H1 (cell line): ENCODE measurements around the gene RGCC. TPM values are rescaled to one million over a fixed set of nuclear protein-coding genes. Genes with fewer than 3 reads are reported as not detected.

ENCODE experiments used
- CTCF ChIA-PET: fragments of 300-600 bp; sonication (Branson Sonifier 250); formaldehyde crosslinking; loops from one replicate; lab custom pipeline; 2021; ENCODE audit not compliant: partially characterized antibody; lab: Charles Lee
- POLR2A ChIA-PET: fragments of 300-600 bp; sonication (Branson Sonifier 250); formaldehyde crosslinking; loops from one replicate; lab custom pipeline; 2021; ENCODE audit warnings: inconsistent platforms; ENCODE audit not compliant: partially characterized antibody; lab: Charles Lee
- DNase-seq, 2 experiments: peaks; one replicate each; pipeline versions ENCODE4 v3.0.0 to v3.0.0-alpha.2; 2010 to 2022; ENCODE audit warnings: low spot score in 2 of 2, low read depth in 1 of 2, mixed read lengths in 1 of 2
- FAIRE-seq: peaks from 2 replicates; lab custom pipeline; 2011; peaks lifted over from hg19 to GRCh38; lab: Jason Lieb, UNC
- H2AFZ ChIP-seq: 2 replicates; pipeline ENCODE4 v1.8.1; 2012; ENCODE audit warnings: low read length, inconsistent platforms
- H2AK5ac ChIP-seq: 2 replicates; pipeline ENCODE4 v1.6.1; 2013; ENCODE audit warnings: low read depth, low read length
- H2BK120ac ChIP-seq: replicated peaks from 2 replicates; pipeline ENCODE3; 2013; ENCODE audit warnings: low read depth, low read length, inconsistent platforms
- H2BK12ac ChIP-seq: 2 replicates; pipeline ENCODE4 v1.6.1; 2013; ENCODE audit warnings: low read depth, low read length
- H2BK15ac ChIP-seq: 2 replicates; pipeline ENCODE4 v1.6.1; 2013; ENCODE audit warnings: low read length
- H2BK20ac ChIP-seq: 2 replicates; pipeline ENCODE4 v1.6.1; 2013; ENCODE audit warnings: low read length
- H2BK5ac ChIP-seq: 2 replicates; pipeline ENCODE4 v1.6.1; 2013; ENCODE audit warnings: low read depth, low read length
- H3K14ac ChIP-seq: 2 replicates; pipeline ENCODE4 v1.6.1; 2013; ENCODE audit warnings: inconsistent platforms; ENCODE audit not compliant: insufficient read length
- H3K18ac ChIP-seq: 2 replicates; pipeline ENCODE4 v1.6.1; 2013; ENCODE audit warnings: low read length; ENCODE audit errors: extremely low read depth
- H3K23ac ChIP-seq: 2 replicates; pipeline ENCODE4 v1.6.1; 2013; ENCODE audit warnings: inconsistent platforms; ENCODE audit not compliant: insufficient read length
- H3K23me2 ChIP-seq: 2 replicates; pipeline ENCODE4 v1.6.1; 2013; ENCODE audit warnings: low read depth, low read length
- H3K27ac ChIP-seq: 2 replicates; pipeline ENCODE4 v1.6.1; 2011; ENCODE audit warnings: low read depth, low read length, inconsistent platforms
- H3K27me3 ChIP-seq, 4 experiments: replicated peaks in 1 of 4; 1 replicate in 1 of 4; 2 replicates in 3 of 4; pipeline versions ENCODE4 v1.6.1 to v1.8.1; 2011 to 2013; ENCODE audit warnings: low read length in 3 of 4, mild to moderate bottlenecking in 3 of 4, inconsistent platforms in 2 of 4, mixed read lengths in 2 of 4, moderate library complexity in 1 of 4; ENCODE audit not compliant: control insufficient read depth in 3 of 4, insufficient read depth in 3 of 4; ENCODE audit errors: extremely low read depth in 1 of 4
- H3K36me3 ChIP-seq, 4 experiments: 2 replicates each; pipeline versions ENCODE4 v1.6.1 to v1.8.1; 2011 to 2013; ENCODE audit warnings: mild to moderate bottlenecking in 4 of 4, low read length in 3 of 4, moderate library complexity in 2 of 4, control low read depth in 1 of 4, inconsistent platforms in 1 of 4; ENCODE audit not compliant: insufficient read depth in 4 of 4, control insufficient read depth in 2 of 4
- H3K4ac ChIP-seq: replicated peaks from 2 replicates; pipeline ENCODE3; 2013; ENCODE audit warnings: low read length, low read depth, mixed read lengths, inconsistent platforms; ENCODE audit not compliant: insufficient read length
- H3K4me1 ChIP-seq, 4 experiments: replicated peaks in 1 of 4; 1 replicate in 1 of 4; 2 replicates in 3 of 4; pipeline versions ENCODE4 v1.6.1 to v1.8.1; 2011 to 2013; ENCODE audit warnings: low read length in 3 of 4, inconsistent platforms in 2 of 4, mixed read lengths in 1 of 4; ENCODE audit not compliant: insufficient read depth in 4 of 4, control insufficient read depth in 3 of 4
- H3K4me2 ChIP-seq, 2 experiments: 2 replicates each; pipeline versions ENCODE4 v1.6.1 to v1.8.1; 2011 to 2013; ENCODE audit warnings: low read depth in 2 of 2, low read length in 2 of 2, control low read depth in 1 of 2, inconsistent platforms in 1 of 2, mild to moderate bottlenecking in 1 of 2; ENCODE audit not compliant: insufficient read depth in 1 of 2
- H3K4me3 ChIP-seq, 4 experiments: fragments of 200-600, 300-600 bp in 1 of 4; sonication (generic), shearing (Covaris generic), sonication (Bioruptor Twin) in 1 of 4; 2 replicates each; pipeline versions ENCODE4 v1.5.1 to v1.8.1; 2011 to 2016; ENCODE audit warnings: low read length in 4 of 4, low read depth in 3 of 4, control low read depth in 2 of 4, inconsistent platforms in 2 of 4, mild to moderate bottlenecking in 2 of 4, mixed read lengths in 1 of 4, moderate library complexity in 1 of 4; ENCODE audit not compliant: insufficient read depth in 2 of 4; ENCODE audit errors: extremely low read depth in 1 of 4
- H3K56ac ChIP-seq: replicated peaks from 2 replicates; pipeline ENCODE3; 2013; ENCODE audit warnings: low read depth, mild to moderate bottlenecking, mixed read lengths, low read length, inconsistent platforms; ENCODE audit not compliant: insufficient read length
- H3K79me1 ChIP-seq: 2 replicates; pipeline ENCODE4 v1.6.1; 2013; ENCODE audit warnings: low read depth, low read length, control low read depth
- H3K79me2 ChIP-seq, 2 experiments: 2 replicates each; pipeline versions ENCODE4 v1.6.1 to v1.8.1; 2012 to 2013; ENCODE audit warnings: low read length in 2 of 2, mild to moderate bottlenecking in 2 of 2, inconsistent platforms in 1 of 2; ENCODE audit not compliant: insufficient read depth in 2 of 2, control insufficient read depth in 1 of 2
- H3K9ac ChIP-seq, 4 experiments: replicated peaks in 1 of 4; 1 replicate in 1 of 4; 2 replicates in 3 of 4; pipeline versions ENCODE4 v1.6.1 to v1.8.1; 2011 to 2013; ENCODE audit warnings: low read depth in 3 of 4, low read length in 3 of 4, control low read depth in 2 of 4, mild to moderate bottlenecking in 2 of 4, moderate library complexity in 2 of 4, inconsistent platforms in 1 of 4; ENCODE audit errors: extremely low read depth in 1 of 4
- H3K9me3 ChIP-seq, 2 experiments: 2 replicates each; pipeline versions ENCODE4 v1.6.1 to v1.8.1; 2012 to 2013; ENCODE audit warnings: mild to moderate bottlenecking in 2 of 2, moderate library complexity in 2 of 2, control low read depth in 1 of 2, inconsistent platforms in 1 of 2, low read depth in 1 of 2, low read length in 1 of 2, mixed read lengths in 1 of 2; ENCODE audit not compliant: insufficient read depth in 2 of 2
- H4K20me1 ChIP-seq, 2 experiments: replicated peaks in 1 of 2; 2 replicates each; pipeline versions ENCODE3 to v1.8.1; 2011 to 2013; ENCODE audit warnings: inconsistent platforms in 2 of 2, low read length in 2 of 2, mild to moderate bottlenecking in 1 of 2; ENCODE audit not compliant: insufficient read depth in 2 of 2, control insufficient read depth in 1 of 2
- H4K5ac ChIP-seq: 2 replicates; pipeline ENCODE4 v1.6.1; 2013; ENCODE audit warnings: low read length, low read depth, mixed read lengths, inconsistent platforms; ENCODE audit not compliant: insufficient read length
- H4K8ac ChIP-seq: 2 replicates; pipeline ENCODE4 v1.8.0; 2013; ENCODE audit warnings: mild to moderate bottlenecking, moderate library complexity, low read length, inconsistent platforms; ENCODE audit not compliant: insufficient read depth; ENCODE audit errors: extremely low read depth
- H4K91ac ChIP-seq: replicated peaks from 2 replicates; pipeline ENCODE3; 2013; ENCODE audit warnings: low read length, mixed read lengths, inconsistent platforms; ENCODE audit not compliant: insufficient read length
- ATF3 ChIP-seq: IDR thresholded peaks from 2 replicates; pipeline ENCODE4 v1.6.1; 2011; ENCODE audit warnings: low read depth, mild to moderate bottlenecking, low read length; ENCODE audit not compliant: insufficient read depth
- BRCA1 ChIP-seq: IDR thresholded peaks from 2 replicates; pipeline ENCODE4 v1.6.1; 2012; ENCODE audit warnings: low read depth, low read length, improper control_type of control experiment
- CBX5 ChIP-seq: fragments of 300-800, 300-1000 bp; sonication (generic); IDR thresholded peaks from 2 replicates; pipeline ENCODE4 v1.7.1; 2016; ENCODE audit warnings: antibody characterized with exemption, low read length, low read depth
- EP300 ChIP-seq, 2 experiments: IDR thresholded peaks; 1 replicate in 1 of 2; 2 replicates in 1 of 2; pipeline ENCODE4 v1.6.1; 2011 to 2012; ENCODE audit warnings: low read depth in 2 of 2, low read length in 2 of 2, mild to moderate bottlenecking in 2 of 2, borderline replicate concordance in 1 of 2, inconsistent platforms in 1 of 2, moderate library complexity in 1 of 2
- EZH2 ChIP-seq: fragments of 200-600 bp; sonication (generic); IDR thresholded peaks from 2 replicates; pipeline ENCODE4 v1.7.1; 2012; ENCODE audit warnings: low read depth, mild to moderate bottlenecking, moderate library complexity, low read length, inconsistent platforms; ENCODE audit not compliant: severe bottlenecking
- HDAC2 ChIP-seq, 2 experiments: fragments of 300-600 bp in 1 of 2; sonication (generic) in 1 of 2; IDR thresholded peaks; 2 replicates each; pipeline ENCODE4 v1.6.1; 2011 to 2012; ENCODE audit warnings: low read depth in 2 of 2, low read length in 2 of 2, mild to moderate bottlenecking in 2 of 2, moderate library complexity in 2 of 2, borderline replicate concordance in 1 of 2, inconsistent platforms in 1 of 2
- KDM4A ChIP-seq: IDR thresholded peaks from one replicate; pipeline ENCODE4 v1.7.1; 2012; ENCODE audit warnings: low read depth, mild to moderate bottlenecking, moderate library complexity, low read length, inconsistent platforms; ENCODE audit not compliant: severe bottlenecking
- SIX5 ChIP-seq: IDR thresholded peaks from 2 replicates; pipeline ENCODE4 v1.6.1; 2011; ENCODE audit warnings: mild to moderate bottlenecking, low read depth, low read length
- SP4 ChIP-seq: IDR thresholded peaks from 2 replicates; pipeline ENCODE4 v1.6.1; 2012; ENCODE audit warnings: low read length, inconsistent platforms
- SRF ChIP-seq: IDR thresholded peaks from 2 replicates; pipeline ENCODE4 v1.6.1; 2011; ENCODE audit warnings: mild to moderate bottlenecking, low read depth, low read length, moderate library complexity
- TAF7 ChIP-seq: optimal IDR thresholded peaks from 2 replicates; pipeline ENCODE3; 2011; ENCODE audit warnings: low read depth, mild to moderate bottlenecking, inconsistent platforms, low read length, moderate library complexity, borderline replicate concordance
- TCF12 ChIP-seq: IDR thresholded peaks from 2 replicates; pipeline ENCODE4 v1.6.1; 2011; ENCODE audit warnings: low read depth, mild to moderate bottlenecking, low read length
- WGBS, 2 experiments: shearing (Covaris generic) in 1 of 2; methylation state at CpG; one replicate each; pipeline versions ENCODE4 v1.1.6 to v1.1.7; 2013 to 2015; ENCODE audit warnings: low lambda C conversion rate in 2 of 2, mixed read lengths in 2 of 2, inconsistent platforms in 1 of 2, low coverage in 1 of 2, missing lambda C conversion rate in 1 of 2; ENCODE audit not compliant: insufficient replicate concordance in 2 of 2, insufficient coverage in 1 of 2, insufficient read length in 1 of 2; ENCODE audit errors: extremely low coverage in 1 of 2, missing lambda C conversion rate in 1 of 2; 5-methylcytosine and 5-hydroxymethylcytosine counted together
- polyA plus RNA-seq, 7 experiments: library from polyadenylated mRNA; depleted of rRNA in 3 of 7; stranded (reverse) in 5 of 7; unstranded in 2 of 7; fragments of >200 nt in 5 of 7; fragments of 200-250 nt in 2 of 7; gene quantifications; 1 replicate in 5 of 7; 2 replicates in 1 of 7; 4 replicates in 1 of 7; pipeline versions ENCODE4 v1.2.1 to v1.2.3, GENCODE V29; 2011 to 2013; ENCODE audit warnings: missing spikeins in 2 of 7, mixed read lengths in 2 of 7
- total RNA-seq: library from RNA; stranded (reverse); fragmentation: NEBNext Ultra II Directional; extraction: Animal tissue kit (Norgen Biotek cat#: 25700); gene quantifications from 2 replicates; pipeline ENCODE4 v1.2.1, GENCODE V29; 2021

Gene RGCC
- total and polyA plus RNA-seq, 2 of the 8 experiments (the other 6 are each of a cell fraction or from before 2014, with no cell fraction given), result 0.41 TPM; not detected in 1

GRCh38 chr13:41506312-41506711, 49.0 kb downstream of the RGCC start:
- no peak overlapping the region for H2BK15ac ChIP-seq
- H2BK120ac ChIP-seq, result no peak overlapping the region
- no peak overlapping the region for H3K4me2 ChIP-seq
- CTCF ChIA-PET, result interaction anchor here (0.6 kb wide), 1 partner anchor 156 kb away, joined by 3 read pairs; no protein-coding TSS in a partner anchor
- H3K4me3 ChIP-seq, result no peak overlapping the region
- H2BK12ac ChIP-seq, result no peak overlapping the region
- H3K79me1 ChIP-seq, result no peaks in the 10 kb centered on the region
- H3K36me3 ChIP-seq, result no peaks in the 10 kb centered on the region
- TF ChIP-seq EZH2, result no peak
- no peak for TF ChIP-seq TAF7
- no peak for TF ChIP-seq SRF
- no peak for TF ChIP-seq HDAC2 (IDR thresholded peaks at IDR 0.05; ENCODE audit: borderline replicate concordance in 1 of 2, low read depth in 2 of 2, low read length in 2 of 2)
- no peak for TF ChIP-seq TCF12
- no peak for TF ChIP-seq CBX5
- TF ChIP-seq KDM4A, result no peak
- TF ChIP-seq SIX5, result no peak
- no peak for TF ChIP-seq BRCA1
- no peak for TF ChIP-seq ATF3
- TF ChIP-seq SP4, result no peak
- TF ChIP-seq EP300 (IDR thresholded peaks at IDR 0.05; ENCODE audit: borderline replicate concordance in 1 of 2, low read depth in 2 of 2, low read length in 2 of 2), result no peak
- TF ChIP-seq, all 59 proteins: peak for 0
- no peak overlapping the region for H2AK5ac ChIP-seq
- H2BK20ac ChIP-seq, result no peak overlapping the region
- H2AFZ ChIP-seq, result no peak overlapping the region
- H3K27ac ChIP-seq, result no peak overlapping the region
- POLR2A ChIA-PET, result no interaction called here
- H3K23ac ChIP-seq, result no peak overlapping the region
- no peak overlapping the region for H3K4ac ChIP-seq
- H3K56ac ChIP-seq, result no peak overlapping the region
- H3K79me2 ChIP-seq, result no peaks in the 10 kb centered on the region
- no peaks in the 10 kb centered on the region for H3K4me1 ChIP-seq
- no peaks in the 10 kb centered on the region for H4K20me1 ChIP-seq
- peaks cover 2% of the 10 kb centered on the region in 2 experiments; a peak in 1 of 4 replicates for H3K9me3 ChIP-seq
- H3K27me3 ChIP-seq, result no peaks in the 10 kb centered on the region
- no peak for FAIRE-seq
- DNase-seq, result no peak
- H3K18ac ChIP-seq, result no peak overlapping the region
- H4K8ac ChIP-seq, result no peak overlapping the region
- no peak overlapping the region for H4K91ac ChIP-seq
- H3K9ac ChIP-seq, result no peak overlapping the region
- H3K14ac ChIP-seq, result no peak overlapping the region
- WGBS, 2 experiments, result 100% methylated on average over 1 of the region's 1 CpG; no CpG with 5 or more reads in 1 of the 2 experiments
- H3K23me2 ChIP-seq, result no peaks in the 10 kb centered on the region
- H4K5ac ChIP-seq, result no peak overlapping the region
- H2BK5ac ChIP-seq, result no peak overlapping the region
